HepG2 (cell line): ENCODE measurements around the gene ADCY10. TPM values are rescaled to one million over a fixed set of nuclear protein-coding genes. Genes with fewer than 3 reads are reported as not detected.
"Not testable (repeated sequence)": the region's sequence is repeated elsewhere in the genome, so short reads cannot be mapped to it uniquely, and the experiment has no call there.

ENCODE experiments used
- ATAC-seq: fragments of 200-7000 bp; cut with Tn5 transposase; 3 replicates; pipeline ENCODE4 v1.9.1; 2020; ENCODE audit warnings: mild to moderate bottlenecking, moderate library complexity
- BruUV-seq: library from RNA; stranded (reverse); fragments of 400-500 nt; replicated peaks from 2 replicates; lab custom pipeline; 2021; lab: Mats Ljungman, UMichigan
- CTCF ChIA-PET: fragments of 300-600 bp; formaldehyde crosslinking; extraction: SDS; loops from one replicate; lab custom pipeline; 2021; ENCODE audit warnings: low total read pairs, inconsistent platforms, low intra/inter-chr PET ratio; lab: Yijun Ruan, JAX
- POLR2A ChIA-PET: fragments of 350-600 bp; sonication (Branson Sonifier 250); formaldehyde crosslinking; loops from one replicate; lab custom pipeline; 2020; ENCODE audit warnings: antibody characterized with exemption, inconsistent platforms; lab: Yijun Ruan, JAX
- DNase-seq: peaks from one replicate; pipeline ENCODE4 v3.0.0-alpha.2; 2015; ENCODE audit warnings: low spot score
- FAIRE-seq: peaks from 3 replicates; lab custom pipeline; 2011; peaks lifted over from hg19 to GRCh38; lab: Jason Lieb, UNC
- H2AFZ ChIP-seq: one replicate; pipeline ENCODE4 v1.6.1; 2011; ENCODE audit warnings: low read length, inconsistent platforms
- H3K27ac ChIP-seq: fragments of 300-600 bp; 3 replicates; pipeline ENCODE4 v1.8.0; 2011; ENCODE audit warnings: mixed run types, mild to moderate bottlenecking, mixed read lengths, low read length, inconsistent platforms; ENCODE audit not compliant: insufficient read depth; ENCODE audit errors: extremely low read length
- H3K27me3 ChIP-seq, 2 experiments: fragments of 200-600 bp in 1 of 2; 2 replicates in 1 of 2; 3 replicates in 1 of 2; pipeline versions ENCODE4 v1.6.0 to v1.8.0; 2011; ENCODE audit warnings: low read length in 2 of 2, mild to moderate bottlenecking in 2 of 2, moderate library complexity in 2 of 2, inconsistent platforms in 1 of 2; ENCODE audit not compliant: insufficient read depth in 2 of 2, control insufficient read depth in 1 of 2
- H3K36me3 ChIP-seq, 2 experiments: fragments of 200-600 bp in 1 of 2; replicated peaks in 1 of 2; 2 replicates in 1 of 2; 3 replicates in 1 of 2; pipeline versions ENCODE4 v1.5.1 to v1.8.0; 2011; ENCODE audit warnings: low read length in 2 of 2, inconsistent platforms in 1 of 2; ENCODE audit not compliant: insufficient read depth in 2 of 2, control insufficient read depth in 1 of 2
- H3K4me1 ChIP-seq: 2 replicates; pipeline ENCODE4 v1.5.1; 2012; ENCODE audit warnings: low read length, inconsistent platforms; ENCODE audit not compliant: insufficient read depth
- H3K4me2 ChIP-seq: 2 replicates; pipeline ENCODE4 v1.6.0; 2011; ENCODE audit warnings: low read depth, low read length, inconsistent platforms
- H3K4me3 ChIP-seq, 3 experiments: fragments of 200-600 bp in 1 of 3; sonication (generic), shearing (Covaris generic) in 1 of 3; replicated peaks in 1 of 3; 2 replicates each; pipeline ENCODE4 v1.5.1; 2011 to 2016; ENCODE audit warnings: low read length in 3 of 3, inconsistent platforms in 2 of 3, low read depth in 2 of 3, mild to moderate bottlenecking in 2 of 3, control low read depth in 1 of 3, mixed read lengths in 1 of 3; ENCODE audit not compliant: insufficient read depth in 1 of 3
- H3K79me2 ChIP-seq: one replicate; pipeline ENCODE4 v1.6.1; 2011; ENCODE audit warnings: low read length, inconsistent platforms; ENCODE audit not compliant: insufficient read depth
- H3K9ac ChIP-seq: 2 replicates; pipeline ENCODE4 v1.6.0; 2011; ENCODE audit warnings: mild to moderate bottlenecking, low read depth, low read length, inconsistent platforms; ENCODE audit not compliant: insufficient read depth
- H3K9me3 ChIP-seq: 2 replicates; pipeline ENCODE4 v1.5.1; 2012; ENCODE audit warnings: mild to moderate bottlenecking, low read length
- H4K20me1 ChIP-seq: 2 replicates; pipeline ENCODE4 v1.6.0; 2011; ENCODE audit warnings: inconsistent platforms, mild to moderate bottlenecking, low read length, moderate library complexity; ENCODE audit not compliant: insufficient read depth
- KLF13 ChIP-seq: sonication (generic); formaldehyde crosslinking; IDR thresholded peaks from 2 replicates; pipeline ENCODE4 v1.4.0; 2020; ENCODE audit warnings: mild to moderate bottlenecking, missing genetic modification reagents
- ZNF280D ChIP-seq: sonication (generic); formaldehyde crosslinking; IDR thresholded peaks from 2 replicates; pipeline ENCODE4 v1.5.1; 2020; ENCODE audit warnings: mild to moderate bottlenecking, missing genetic modification reagents
- ZNF503 ChIP-seq: sonication (generic); formaldehyde crosslinking; IDR thresholded peaks from 2 replicates; pipeline ENCODE4 v1.4.0; 2020; ENCODE audit warnings: missing genetic modification reagents
- WGBS: methylation state at CpG from one replicate; pipeline ENCODE4 v1.1.6; 2017; ENCODE audit warnings: low lambda C conversion rate; 5-methylcytosine and 5-hydroxymethylcytosine counted together
- in situ Hi-C: cut with HindIII; loops from 2 replicates; pipeline ENCODE4 v1.10.0; 2017; ENCODE audit warnings: low pct_unique_long_range_greater_than_20kb; ENCODE audit not compliant: extremely low pct_ligation_motif_present
- intact Hi-C: fragments of 100-400 bp; cut with micrococcal nuclease; formaldehyde crosslinking; loops from one replicate; pipeline ENCODE4 v1.10.0; 2022; ENCODE audit not compliant: unreplicated experiment
- polyA plus RNA-seq, 8 experiments: library from polyadenylated mRNA; depleted of rRNA in 3 of 8; stranded (reverse) in 7 of 8; unstranded in 1 of 8; fragments of >200 nt; fragmentation: Illumina TruSeq in 4 of 8; extraction: Trizol in 4 of 8; gene quantifications; 2 replicates each; pipeline versions ENCODE4 v1.2.1 to v1.2.3, GENCODE V29; 2011 to 2016; ENCODE audit warnings: low read depth in 4 of 8, missing spikeins in 1 of 8, mixed read lengths in 1 of 8; ENCODE audit not compliant: insufficient read depth in 1 of 8
- total RNA-seq, 5 experiments: library from RNA; depleted of rRNA; stranded (reverse); fragments of >200 nt; fragmentation: Illumina TruSeq; extraction: Trizol; gene quantifications; 2 replicates each; pipeline ENCODE4 v1.2.3, GENCODE V29; 2016; ENCODE audit warnings: low read depth in 1 of 5

ADCY10 gene
- total and polyA plus RNA-seq, 2 of the 13 experiments (the other 11 are each of a cell fraction or from before 2014, with no cell fraction given), result 0.02 to 0.03 TPM

GRCh38 chr1:167863921-167864279 is 50.0 kb downstream of the ADCY10 start:
- Histone ChIP-seq H3K27me3 (no peaks in the 10 kb centered on the region; a peak in 1 of 5 replicates), H3K4me2 (no peak overlapping the region), H3K4me1 (0 out of 2 replicates have a peak, but pooled peaks cover under 1% of the 10 kb centered on the region), H3K36me3 (no peaks in the 10 kb centered on the region), H3K4me3 (no peak overlapping the region), H3K9ac (no peak overlapping the region), H2AFZ (no peak overlapping the region), H3K27ac (no peak overlapping the region), H3K9me3 (no peaks in the 10 kb centered on the region), H4K20me1 (no peaks in the 10 kb centered on the region), H3K79me2 (no peaks in the 10 kb centered on the region)
- intact Hi-C loops, result no loop called here
- ATAC-seq, result no peak
- TF ChIP-seq ZNF280D, result no peak
- TF ChIP-seq ZNF503 (CRISPR knock-in tag), result no peak
- no peak for TF ChIP-seq KLF13
- no peak for FAIRE-seq
- in situ Hi-C loops, result no loop called here
- WGBS, result 87% methylated on average over 5 of the region's 5 CpGs
- ChIA-PET POLR2A (no interaction called here), CTCF (no interaction called here)
- DNase-seq, result no peak
- no TSS peak for BruUV-seq

- BruUV-seq, in situ Hi-C loops: not testable (repeated sequence)
Measured at GRCh38 chr1:167863191-167863920, 50.6 kb downstream of the ADCY10 start.

More at GRCh38 chr1:167863191-167863920, 50.6 kb downstream of the ADCY10 start:
- H3K4me1 ChIP-seq, H3K79me2 ChIP-seq, H4K20me1 ChIP-seq, H3K27me3 ChIP-seq, H3K36me3 ChIP-seq, intact Hi-C loops, POLR2A ChIA-PET, DNase-seq, H2AFZ ChIP-seq, H3K4me2 ChIP-seq, ATAC-seq, H3K9me3 ChIP-seq, H3K27ac ChIP-seq, H3K4me3 ChIP-seq, H3K9ac ChIP-seq, CTCF ChIA-PET, FAIRE-seq: not testable (repeated sequence)
- 71% methylated on average over 26 of the region's 26 CpGs for WGBS
